M059J (cell line): ENCODE measurements around the gene FAM83F. TPM values are rescaled to one million over a fixed set of nuclear protein-coding genes. Genes with fewer than 3 reads are reported as not detected.

Experiments
- DNase-seq: peaks from one replicate; pipeline ENCODE4 v3.0.0-alpha.2; 2012; ENCODE audit warnings: low read depth
- total RNA-seq: library from RNA; depleted of rRNA; stranded (reverse); fragments of >200 nt; shearing (Covaris generic); gene quantifications from 2 replicates; pipeline ENCODE4 v1.2.3, GENCODE V29; 2014

Gene FAM83F
- total RNA-seq, 1 experiment from 2014 or later = not detected

DNA sequence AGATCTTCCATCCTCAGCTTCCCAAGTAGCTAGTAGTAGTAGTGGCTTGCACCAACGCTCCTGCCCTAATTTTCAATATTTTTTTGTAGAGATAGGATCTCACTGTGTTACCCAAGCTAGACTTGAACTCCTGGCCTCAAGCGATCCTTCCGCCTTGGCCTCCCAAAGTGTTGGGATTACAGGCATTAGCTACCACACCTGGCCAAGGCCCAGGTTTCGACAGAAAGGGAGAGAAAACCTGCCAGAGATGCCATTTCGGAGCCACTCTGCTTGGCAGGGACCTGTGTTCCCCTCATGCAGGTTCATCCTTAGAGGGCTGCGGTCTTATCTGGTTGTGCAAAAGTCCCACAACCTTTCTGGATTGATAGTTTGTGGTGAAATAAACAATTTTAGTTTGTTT lies 41.4 kb downstream of the FAM83F start:
- no peak for DNase-seq

- DNase-seq = peak; percentile 58
These were observed 42.0 kb downstream of the FAM83F start for GRCh38 chr22:40036591-40037225.

DNA sequence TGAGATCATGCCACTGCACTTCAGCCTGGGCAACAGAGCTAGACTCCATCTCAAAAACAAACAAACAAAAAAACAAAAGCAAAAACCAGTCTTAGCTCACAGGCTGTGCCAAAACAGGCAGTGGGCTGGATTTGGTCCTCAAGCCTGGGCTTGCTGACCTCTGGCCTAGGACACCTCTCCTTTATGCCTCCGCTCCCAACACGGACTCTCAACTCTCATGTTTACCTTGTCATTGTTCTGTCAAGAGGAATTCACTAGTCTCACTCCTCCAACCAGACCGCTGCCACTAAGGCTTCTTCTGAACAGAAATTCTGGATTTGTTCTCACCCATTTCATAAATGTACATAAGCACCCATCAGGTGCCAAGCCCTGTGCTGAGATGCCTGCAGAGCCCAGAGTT lies 42.6 kb downstream of the FAM83F start:
- DNase-seq = no peak

- no peak for DNase-seq
These were observed 44.8 kb downstream of the FAM83F start for GRCh38 chr22:40039482-40040115.

- peak; percentile 61 for DNase-seq
These were observed 46.2 kb downstream of the FAM83F start for GRCh38 chr22:40040927-40041326.

- DNase-seq = no peak
These were observed 46.8 kb downstream of the FAM83F start for GRCh38 chr22:40041366-40042137.

DNA sequence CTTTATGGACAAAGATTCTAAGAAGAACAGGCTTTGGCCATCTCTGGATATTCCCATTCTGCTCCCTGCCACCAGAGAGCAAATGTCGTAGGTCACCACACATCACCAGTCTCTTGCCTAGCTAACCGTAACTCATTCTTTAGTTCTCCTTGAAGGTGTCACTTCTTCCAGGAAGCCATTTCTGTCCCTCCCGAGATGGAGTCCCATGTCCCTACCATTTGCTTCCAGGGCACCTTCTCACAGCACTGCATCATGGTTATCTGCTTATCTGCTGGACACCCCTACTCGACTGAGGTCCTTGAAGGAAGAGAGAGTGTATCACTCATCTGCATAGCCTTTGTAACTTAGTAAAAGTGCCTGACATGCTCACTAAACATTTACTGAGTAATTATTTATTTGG lies 47.6 kb downstream of the FAM83F start:
- DNase-seq = no peak

GRCh38 chr22:40043081-40043480 lies 48.3 kb downstream of the FAM83F start:
- DNase-seq = peak; percentile 66

GRCh38 chr22:40043793-40044101 lies 49.0 kb downstream of the FAM83F start:
- DNase-seq = no peak

DNA sequence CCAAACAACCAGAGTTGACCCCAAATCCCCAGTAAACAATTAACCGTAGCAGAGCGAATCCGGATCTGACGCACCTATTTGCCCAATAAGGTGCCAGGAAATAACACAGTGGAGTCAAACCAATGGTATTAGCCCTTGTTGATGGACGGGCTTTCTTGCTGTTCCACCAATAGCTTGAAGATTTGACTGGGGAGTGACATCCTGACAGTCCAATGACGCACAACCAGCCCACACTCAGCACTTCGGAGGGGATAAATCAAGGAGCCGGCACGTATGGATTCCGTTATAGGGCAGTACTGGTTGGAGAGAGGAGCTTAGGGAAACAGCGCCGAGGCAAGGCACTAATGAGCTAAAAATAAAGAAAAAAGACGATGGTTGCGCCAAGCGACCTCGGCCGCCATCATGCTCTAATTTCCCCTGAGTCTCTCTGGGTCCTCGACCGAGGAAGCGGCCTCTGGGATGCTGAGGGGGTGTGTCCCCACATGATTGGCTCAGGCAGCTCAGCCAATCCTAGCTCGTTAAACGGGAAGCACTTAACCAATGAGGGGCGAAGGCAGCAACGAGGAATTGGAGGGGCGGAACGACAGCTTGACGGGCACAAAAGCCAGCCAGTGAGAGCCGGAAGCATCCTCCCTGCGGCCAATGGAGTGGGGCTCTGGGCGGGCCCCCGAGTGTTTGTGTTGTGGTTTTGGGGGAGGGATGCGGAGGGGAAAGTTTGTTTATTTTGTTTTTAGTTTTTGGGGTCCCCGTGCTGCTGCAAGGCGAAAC lies 49.5 kb downstream of the FAM83F start:
- peak; percentile 97 for DNase-seq

GRCh38 chr22:40044870-40045834 lies 50.4 kb downstream of the FAM83F start:
- DNase-seq = peak; percentile 49

DNA sequence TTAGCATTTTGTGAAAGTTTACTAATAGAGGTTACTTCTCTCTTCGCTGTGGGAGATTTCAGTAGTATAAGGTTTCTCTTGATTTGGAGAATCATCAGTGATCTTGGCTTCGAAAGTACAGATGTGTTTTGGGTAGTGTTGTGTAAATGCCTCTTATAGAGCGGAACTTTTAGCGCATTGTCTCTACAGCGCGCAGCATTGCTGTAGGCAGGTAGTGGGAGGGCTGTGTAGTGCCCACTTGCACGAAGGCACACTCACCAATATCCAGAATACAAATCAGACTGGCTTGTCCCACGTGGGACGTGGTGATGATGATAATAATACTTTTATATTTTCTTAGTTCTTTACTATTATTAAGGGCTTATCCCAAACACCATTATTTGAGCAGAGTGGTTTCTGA lies 51.4 kb downstream of the FAM83F start:
- no peak for DNase-seq

DNA sequence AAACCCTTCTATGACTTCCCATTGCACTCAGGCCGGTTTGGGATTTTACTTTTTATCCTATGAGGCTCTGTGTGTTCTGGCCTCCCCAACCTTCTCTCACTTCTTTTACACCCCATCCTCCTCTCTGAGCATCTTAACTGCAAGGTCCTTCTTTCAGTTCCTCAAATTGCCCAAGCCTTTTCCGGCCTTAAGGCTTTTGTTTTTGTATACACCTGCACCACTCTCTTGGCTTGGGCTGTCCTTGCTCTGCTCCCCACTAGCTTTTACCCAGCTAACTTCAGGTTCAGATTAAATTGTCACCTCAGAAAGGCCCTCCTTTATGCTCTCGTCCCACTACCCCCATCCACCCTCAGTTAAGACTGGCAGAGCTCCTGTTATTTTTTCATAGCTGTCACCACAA lies 55.5 kb downstream of the FAM83F start:
- DNase-seq = no peak

DNA sequence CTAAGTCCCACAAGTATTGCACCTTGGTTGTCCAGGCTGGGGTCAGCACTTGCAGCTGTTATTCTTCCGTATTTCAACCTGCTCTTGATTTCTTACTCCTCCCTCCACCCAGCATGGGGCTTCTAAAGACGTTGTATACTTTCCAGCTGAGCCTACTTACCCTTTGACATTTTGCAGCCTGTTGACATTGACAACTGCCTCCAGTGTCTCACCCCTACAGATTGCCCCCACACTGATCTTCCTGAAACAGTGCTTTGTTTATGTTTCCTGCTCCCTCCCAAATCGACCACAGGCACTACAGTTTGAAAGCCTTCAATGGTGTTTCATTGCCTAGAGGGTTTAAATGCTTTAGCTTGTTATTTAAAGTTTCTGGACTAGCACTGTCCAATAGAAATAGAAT lies 56.6 kb downstream of the FAM83F start:
- DNase-seq = no peak

GRCh38 chr22:40053460-40053859 lies 58.7 kb downstream of the FAM83F start:
- no peak for DNase-seq

DNA sequence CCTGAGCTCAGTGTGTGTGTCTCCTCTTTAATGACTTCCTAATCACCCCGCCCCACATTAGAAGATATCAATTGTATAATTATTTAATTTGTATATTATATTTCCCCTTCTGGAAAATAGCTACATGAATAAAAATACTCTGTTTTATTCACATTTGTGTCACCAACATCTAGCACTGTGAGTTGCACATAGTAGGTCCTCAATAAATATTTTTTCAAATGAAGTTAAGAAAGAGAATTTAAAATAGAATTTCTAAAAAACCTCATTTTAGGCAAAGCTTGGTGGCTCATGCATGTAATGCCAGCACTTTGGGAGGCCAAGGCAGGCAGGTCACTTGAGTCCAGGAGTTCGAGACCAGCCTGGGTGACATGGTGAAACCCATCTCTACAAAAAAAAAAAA lies 59.7 kb downstream of the FAM83F start:
- no peak for DNase-seq

DNA sequence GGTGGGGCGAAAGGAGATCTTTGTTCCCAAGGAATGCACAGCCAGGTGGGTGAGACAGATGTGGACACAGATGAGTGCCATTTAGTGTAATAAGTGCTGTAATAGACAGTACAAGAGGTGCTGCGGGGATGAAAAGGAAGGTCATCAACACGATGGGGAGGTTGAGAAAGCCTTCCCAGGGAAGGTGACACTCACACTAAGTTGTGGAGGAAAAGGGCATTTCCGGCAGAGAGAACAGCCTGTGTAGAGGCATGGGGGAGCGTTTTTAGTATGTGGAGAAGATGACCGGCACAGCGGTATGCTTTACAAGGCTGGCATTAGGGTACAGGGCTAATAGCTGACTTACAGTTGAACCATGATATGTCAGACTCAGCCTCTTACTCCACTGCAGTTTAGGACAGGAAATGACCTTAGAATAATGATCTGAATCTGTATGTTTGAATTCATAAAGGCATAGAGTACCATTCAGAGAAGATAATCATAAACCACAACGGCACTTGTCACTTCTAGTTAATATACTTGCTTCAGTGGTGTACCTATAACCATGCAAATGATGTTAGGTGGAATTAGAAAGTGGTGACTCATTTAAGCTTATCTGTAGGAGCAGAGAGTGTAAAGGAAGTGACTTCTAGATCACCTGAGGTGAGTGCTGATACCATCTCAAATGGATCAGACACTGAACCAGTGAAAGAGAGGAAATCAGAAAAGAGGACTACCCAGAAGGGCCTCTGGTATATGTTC lies 60.6 kb downstream of the FAM83F start:
- DNase-seq = peak; percentile 23

DNA sequence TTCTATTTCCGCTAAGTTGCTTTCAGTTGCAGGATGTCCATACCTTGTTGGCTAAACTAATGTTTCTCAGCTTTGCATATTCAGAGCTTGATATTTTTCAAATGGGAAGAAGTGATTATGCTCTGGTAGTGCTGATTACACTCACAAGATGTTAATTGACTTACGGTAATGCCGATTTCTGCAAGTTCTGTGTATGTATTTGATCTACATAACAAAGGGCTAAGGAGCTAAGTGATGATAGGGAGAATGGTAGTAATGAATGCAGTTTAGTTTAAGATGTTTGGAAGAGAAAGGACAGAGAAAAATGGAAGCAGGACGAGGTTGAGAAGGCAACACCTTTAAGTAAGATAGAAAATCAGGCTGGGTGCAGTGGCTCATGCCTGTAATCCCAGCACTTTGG lies 61.4 kb downstream of the FAM83F start:
- no peak for DNase-seq

- DNase-seq = no peak
These were observed 61.8 kb downstream of the FAM83F start for GRCh38 chr22:40056559-40056958.

- DNase-seq = no peak
These were observed 62.9 kb downstream of the FAM83F start for GRCh38 chr22:40057652-40058051.

GRCh38 chr22:40058265-40058664 lies 63.5 kb downstream of the FAM83F start:
- no peak for DNase-seq
